GM23338 (cell line): ENCODE measurements around the gene CIART. TPM values are rescaled to one million over a fixed set of nuclear protein-coding genes. Genes with fewer than 3 reads are reported as not detected.

Experiments used
- ATAC-seq: fragments of 200-7000 bp; cut with Tn5 transposase; 3 replicates; pipeline ENCODE4 v1.9.1; 2020
- DNase-seq: peaks from one replicate; pipeline ENCODE4 v3.0.0-alpha.2; 2015; ENCODE audit warnings: low spot score
- H2AFZ ChIP-seq: fragments of 200-600 bp; sonication (generic); 2 replicates; pipeline ENCODE4 v1.8.0; 2016; ENCODE audit warnings: antibody characterized with exemption, mild to moderate bottlenecking, moderate library complexity
- H3F3A ChIP-seq: fragments of 200-600 bp; sonication (generic); replicated peaks from 2 replicates; pipeline ENCODE4 v1.8.0; 2017; ENCODE audit warnings: antibody characterized with exemption, mixed run types, low read depth
- H3K27ac ChIP-seq: fragments of 200-600 bp; sonication (generic); 2 replicates; pipeline ENCODE4 v1.6.1; 2016; ENCODE audit warnings: low read depth
- H3K27me3 ChIP-seq: fragments of 200-600 bp; sonication (generic); 2 replicates; pipeline ENCODE4 v1.8.0; 2016; ENCODE audit warnings: mild to moderate bottlenecking, mixed run types, moderate library complexity; ENCODE audit not compliant: insufficient read depth
- H3K36me3 ChIP-seq: fragments of 200-600 bp; sonication (generic); 2 replicates; pipeline ENCODE4 v1.8.0; 2016; ENCODE audit warnings: mild to moderate bottlenecking; ENCODE audit not compliant: insufficient read depth
- H3K4me1 ChIP-seq: fragments of 200-600 bp; sonication (generic); 2 replicates; pipeline ENCODE4 v1.8.0; 2016; ENCODE audit warnings: mild to moderate bottlenecking, moderate library complexity; ENCODE audit not compliant: insufficient read depth
- H3K4me2 ChIP-seq: fragments of 200-600 bp; sonication (generic); 2 replicates; pipeline ENCODE4 v1.7.1; 2017; ENCODE audit warnings: mixed run types
- H3K4me3 ChIP-seq: fragments of 200-600 bp; sonication (generic); 2 replicates; pipeline ENCODE4 v1.6.1; 2016; ENCODE audit warnings: mixed run types
- H3K79me2 ChIP-seq: fragments of 200-600 bp; sonication (generic); replicated peaks from 2 replicates; pipeline ENCODE4 v1.8.0; 2017; ENCODE audit warnings: mild to moderate bottlenecking; ENCODE audit not compliant: insufficient read depth
- H3K9me2 ChIP-seq: fragments of 200-600 bp; sonication (generic); 2 replicates; pipeline ENCODE4 v1.8.0; 2017; ENCODE audit not compliant: insufficient read depth
- H4K20me1 ChIP-seq: fragments of 200-600 bp; sonication (generic); replicated peaks from 2 replicates; pipeline ENCODE4 v1.8.0; 2017; ENCODE audit warnings: mild to moderate bottlenecking; ENCODE audit not compliant: insufficient read depth
- H3K27ac Mint-ChIP-seq: 2 replicates; pipeline ENCODE4 v1.8.0; 2020; ENCODE audit warnings: inconsistent platforms, mild to moderate bottlenecking, moderate library complexity, mixed read lengths
- H3K27me3 Mint-ChIP-seq: 3 replicates; pipeline ENCODE4 v1.8.0; 2022; ENCODE audit warnings: low read depth, mild to moderate bottlenecking, moderate library complexity, mixed read lengths, inconsistent platforms; ENCODE audit not compliant: insufficient read depth, poor library complexity
- H3K36me3 Mint-ChIP-seq: 3 replicates; pipeline ENCODE4 v1.8.0; 2021; ENCODE audit warnings: low read depth, mild to moderate bottlenecking, inconsistent platforms, moderate library complexity, mixed read lengths
- H3K4me1 Mint-ChIP-seq: 3 replicates; pipeline ENCODE4 v1.8.0; 2020; ENCODE audit warnings: mild to moderate bottlenecking, inconsistent platforms, mixed read lengths
- H3K4me3 Mint-ChIP-seq: 3 replicates; pipeline ENCODE4 v1.8.0; 2021; ENCODE audit warnings: moderate library complexity, mild to moderate bottlenecking, inconsistent platforms, mixed read lengths
- H3K9me3 Mint-ChIP-seq: 3 replicates; pipeline ENCODE4 v1.8.0; 2020; ENCODE audit warnings: moderate library complexity, mild to moderate bottlenecking, inconsistent platforms, mixed read lengths
- CREB1 ChIP-seq: fragments of 250-450 bp; sonication (Bioruptor Pico); IDR thresholded peaks from 2 replicates; pipeline ENCODE4 v1.5.0; 2020; ENCODE audit warnings: low read depth, mild to moderate bottlenecking, moderate library complexity
- CTCF ChIP-seq, 2 experiments: fragments of 200-600 bp in 1 of 2; sonication (generic) in 1 of 2; conservative IDR thresholded peaks; 2 replicates each; pipeline versions ENCODE4 v1.5.1 to v1.6.1; 2016 to 2017; ENCODE audit warnings: antibody characterized with exemption in 2 of 2, low read depth in 2 of 2, mild to moderate bottlenecking in 2 of 2, moderate library complexity in 1 of 2
- ETS1 ChIP-seq: IDR thresholded peaks from 2 replicates; pipeline ENCODE4 v1.6.1; 2016; ENCODE audit warnings: antibody characterized with exemption
- EZH2phosphoT487 ChIP-seq: fragments of 200-600 bp; sonication (generic); IDR thresholded peaks from one replicate; pipeline ENCODE4 v1.8.1; 2018; ENCODE audit warnings: antibody characterized with exemption; ENCODE audit not compliant: unreplicated experiment
- JUNB ChIP-seq: IDR thresholded peaks from one replicate; pipeline ENCODE4 v1.6.1; 2016; ENCODE audit warnings: antibody characterized with exemption; ENCODE audit not compliant: unreplicated experiment
- STAT1 ChIP-seq: IDR thresholded peaks from one replicate; pipeline ENCODE4 v1.6.1; 2016; ENCODE audit warnings: antibody characterized with exemption; ENCODE audit not compliant: unreplicated experiment
- ZNF331 ChIP-seq: fragments of 250-450 bp; sonication (Bioruptor Pico); IDR thresholded peaks from 2 replicates; pipeline ENCODE4 v1.5.0; 2020; ENCODE audit warnings: low read depth, mild to moderate bottlenecking, moderate library complexity
- polyA plus RNA-seq: library from polyadenylated mRNA; unstranded; fragments of >200 nt; fragmentation: Nextera tagmentation; extraction: Ambion mirVana; gene quantifications from 2 replicates; pipeline ENCODE4 v1.2.1, GENCODE V29; 2016
- total RNA-seq: library from RNA; depleted of rRNA; stranded (reverse); fragments of >200 nt; shearing (Covaris generic); gene quantifications from 2 replicates; pipeline ENCODE4 v1.2.3, GENCODE V29; 2014

Gene CIART
- total and polyA plus RNA-seq, 2 experiments from 2014 or later = 9.3 to 16.4 TPM

- TF ChIP-seq STAT1 = no peak
- TF ChIP-seq CTCF (conservative IDR thresholded peaks at IDR 0.05; ENCODE audit: low read depth in 2 of 2) = no peak
- no peak for TF ChIP-seq ETS1
- TF ChIP-seq CREB1 (CRISPR knock-in tag) = no peak
- no peak for TF ChIP-seq EZH2phosphoT487
- TF ChIP-seq JUNB = no peak
These were observed 9.0 kb upstream of the CIART start (continued) for GRCh38 chr1:150273311-150273710.

- Histone ChIP-seq H3K4me3 (no peak overlapping the region), H3K27me3 (peaks cover 13% of the 10 kb centered on the region), H3F3A (peaks cover 3% of the 10 kb centered on the region; the same call in 1 of the 2 replicates), H2AFZ (no peak overlapping the region), H3K79me2 (no peaks in the 10 kb centered on the region), H4K20me1 (no peaks in the 10 kb centered on the region), H3K36me3 (no peaks in the 10 kb centered on the region), H3K27ac (peak overlapping the region; percentile 30; the same call in 1 of the 2 replicates), H3K4me1 (peaks cover 15% of the 10 kb centered on the region), H3K4me2 (0 out of 2 replicates have a peak overlapping the region, but pooled peaks have one; percentile 85), H3K9me2 (no peaks in the 10 kb centered on the region)
- Mint-ChIP-seq H3K27me3 (peaks cover 19% of the 10 kb centered on the region), H3K36me3 (peaks cover 14% of the 10 kb centered on the region), H3K4me3 (peak overlapping the region; percentile 91), H3K4me1 (peaks cover 18% of the 10 kb centered on the region), H3K27ac (no peak overlapping the region), H3K9me3 (no peaks in the 10 kb centered on the region)
- TF ChIP-seq JUNB = no peak
- TF ChIP-seq ZNF331 (CRISPR knock-in tag) = no peak
- no peak for TF ChIP-seq CTCF (conservative IDR thresholded peaks at IDR 0.05; ENCODE audit: low read depth in 2 of 2)
- ATAC-seq = no peak
- DNase-seq = peak; percentile 7
These were observed 2.1 kb upstream of the CIART start for GRCh38 chr1:150280138-150280707.
